ENCODE results near the gene GPC3.

Gene GPC3

GRCh38 chrX:133837091-133837490 lies 148.3 kb downstream of the GPC3 start:
- Histone ChIP-seq H4K20me1 (ENCODE audit: control insufficient read depth, insufficient read depth, low read depth, low read length) (no peaks in the 10 kb centered on the region), H3K4me1 (ENCODE audit: control insufficient read depth, low read length) (peaks cover 16% of the 10 kb centered on the region), H3K9me3 (ENCODE audit: control insufficient read depth, insufficient read depth, low read length) (no peaks in the 10 kb centered on the region), H3K79me2 (ENCODE audit: control insufficient read depth, low read length) (no peaks in the 10 kb centered on the region), H3K27me3 (ENCODE audit: control insufficient read depth, low read length) (no peaks in the 10 kb centered on the region), H3K9me2 (replicated peaks; ENCODE audit: control insufficient read depth, low read length) (no peaks in the 10 kb centered on the region), H3K27ac (ENCODE audit: low read depth, low read length) (no peak overlapping the region), H3K36me3 (ENCODE audit: control insufficient read depth, low read length) (no peaks in the 10 kb centered on the region), H3K4me2 (ENCODE audit: low read length) (no peak overlapping the region), H3K4me3 (ENCODE audit: low read length) (no peak overlapping the region), H3F3A (ENCODE audit: control insufficient read depth, insufficient read depth) (no peaks in the 10 kb centered on the region)
- no peak for TF ChIP-seq CTCF (IDR thresholded peaks at IDR 0.05; ENCODE audit: low read depth, low read length, poor library complexity, severe bottlenecking)
- no peak for TF ChIP-seq EZH2phosphoT487 (IDR thresholded peaks at IDR 0.05; ENCODE audit: borderline replicate concordance, low read length)

GRCh38 chrX:133836561-133836960 lies 148.8 kb downstream of the GPC3 start:
- Histone ChIP-seq H3F3A (ENCODE audit: control insufficient read depth, insufficient read depth) (no peaks in the 10 kb centered on the region), H3K9me2 (replicated peaks; ENCODE audit: control insufficient read depth, low read length) (no peaks in the 10 kb centered on the region), H4K20me1 (ENCODE audit: control insufficient read depth, insufficient read depth, low read depth, low read length) (no peaks in the 10 kb centered on the region), H3K4me1 (ENCODE audit: control insufficient read depth, low read length) (peaks cover 16% of the 10 kb centered on the region), H3K27ac (ENCODE audit: low read depth, low read length) (no peak overlapping the region), H3K9me3 (ENCODE audit: control insufficient read depth, insufficient read depth, low read length) (no peaks in the 10 kb centered on the region), H3K4me2 (ENCODE audit: low read length) (no peak overlapping the region), H3K79me2 (ENCODE audit: control insufficient read depth, low read length) (no peaks in the 10 kb centered on the region), H3K27me3 (ENCODE audit: control insufficient read depth, low read length) (no peaks in the 10 kb centered on the region), H3K36me3 (ENCODE audit: control insufficient read depth, low read length) (no peaks in the 10 kb centered on the region), H3K4me3 (ENCODE audit: low read length) (no peak overlapping the region)
- no peak for TF ChIP-seq CTCF (IDR thresholded peaks at IDR 0.05; ENCODE audit: low read depth, low read length, poor library complexity, severe bottlenecking)
- TF ChIP-seq EZH2phosphoT487 (IDR thresholded peaks at IDR 0.05; ENCODE audit: borderline replicate concordance, low read length) = no peak

- Histone ChIP-seq H3F3A (ENCODE audit: control insufficient read depth, insufficient read depth) (no peaks in the 10 kb centered on the region), H3K27ac (ENCODE audit: low read depth, low read length) (no peak overlapping the region), H3K79me2 (ENCODE audit: control insufficient read depth, low read length) (no peaks in the 10 kb centered on the region), H3K27me3 (ENCODE audit: control insufficient read depth, low read length) (no peaks in the 10 kb centered on the region), H3K9me2 (replicated peaks; ENCODE audit: control insufficient read depth, low read length) (no peaks in the 10 kb centered on the region), H3K36me3 (ENCODE audit: control insufficient read depth, low read length) (no peaks in the 10 kb centered on the region), H3K9me3 (ENCODE audit: control insufficient read depth, insufficient read depth, low read length) (no peaks in the 10 kb centered on the region), H3K4me2 (ENCODE audit: low read length) (no peak overlapping the region), H3K4me3 (ENCODE audit: low read length) (no peak overlapping the region), H4K20me1 (ENCODE audit: control insufficient read depth, insufficient read depth, low read depth, low read length) (no peaks in the 10 kb centered on the region), H3K4me1 (ENCODE audit: control insufficient read depth, low read length) (peaks cover 6% of the 10 kb centered on the region)
- no peak for TF ChIP-seq CTCF (IDR thresholded peaks at IDR 0.05; ENCODE audit: low read depth, low read length, poor library complexity, severe bottlenecking)
- no peak for TF ChIP-seq EZH2phosphoT487 (IDR thresholded peaks at IDR 0.05; ENCODE audit: borderline replicate concordance, low read length)
These were observed 150.6 kb downstream of the GPC3 start for GRCh38 chrX:133834771-133835170.

GRCh38 chrX:133819546-133819945 lies 165.8 kb downstream of the GPC3 start:
- H3K9me2 ChIP-seq (replicated peaks; ENCODE audit: control insufficient read depth, low read length) = no peaks in the 10 kb centered on the region
- no peak overlapping the region for H3K4me3 ChIP-seq (ENCODE audit: low read length)
- TF ChIP-seq CTCF (IDR thresholded peaks at IDR 0.05; ENCODE audit: low read depth, low read length, poor library complexity, severe bottlenecking) (no peak), EZH2phosphoT487 (IDR thresholded peaks at IDR 0.05; ENCODE audit: borderline replicate concordance, low read length) (no peak)
- H3K4me1 ChIP-seq (ENCODE audit: control insufficient read depth, low read length) = no peaks in the 10 kb centered on the region
- H3F3A ChIP-seq (ENCODE audit: control insufficient read depth, insufficient read depth) = no peaks in the 10 kb centered on the region
- no peak overlapping the region for H3K4me2 ChIP-seq (ENCODE audit: low read length)
- H3K9me3 ChIP-seq (ENCODE audit: control insufficient read depth, insufficient read depth, low read length) = no peaks in the 10 kb centered on the region
- no peaks in the 10 kb centered on the region for H3K79me2 ChIP-seq (ENCODE audit: control insufficient read depth, low read length)
- H4K20me1 ChIP-seq (ENCODE audit: control insufficient read depth, insufficient read depth, low read depth, low read length) = no peaks in the 10 kb centered on the region
- H3K27ac ChIP-seq (ENCODE audit: low read depth, low read length) = no peak overlapping the region
- H3K36me3 ChIP-seq (ENCODE audit: control insufficient read depth, low read length) = no peaks in the 10 kb centered on the region
- no peaks in the 10 kb centered on the region for H3K27me3 ChIP-seq (ENCODE audit: control insufficient read depth, low read length)

Measured in DOHH2 (cell line).